Measurements from ENCODE around the gene INPP5F.

DNA sequence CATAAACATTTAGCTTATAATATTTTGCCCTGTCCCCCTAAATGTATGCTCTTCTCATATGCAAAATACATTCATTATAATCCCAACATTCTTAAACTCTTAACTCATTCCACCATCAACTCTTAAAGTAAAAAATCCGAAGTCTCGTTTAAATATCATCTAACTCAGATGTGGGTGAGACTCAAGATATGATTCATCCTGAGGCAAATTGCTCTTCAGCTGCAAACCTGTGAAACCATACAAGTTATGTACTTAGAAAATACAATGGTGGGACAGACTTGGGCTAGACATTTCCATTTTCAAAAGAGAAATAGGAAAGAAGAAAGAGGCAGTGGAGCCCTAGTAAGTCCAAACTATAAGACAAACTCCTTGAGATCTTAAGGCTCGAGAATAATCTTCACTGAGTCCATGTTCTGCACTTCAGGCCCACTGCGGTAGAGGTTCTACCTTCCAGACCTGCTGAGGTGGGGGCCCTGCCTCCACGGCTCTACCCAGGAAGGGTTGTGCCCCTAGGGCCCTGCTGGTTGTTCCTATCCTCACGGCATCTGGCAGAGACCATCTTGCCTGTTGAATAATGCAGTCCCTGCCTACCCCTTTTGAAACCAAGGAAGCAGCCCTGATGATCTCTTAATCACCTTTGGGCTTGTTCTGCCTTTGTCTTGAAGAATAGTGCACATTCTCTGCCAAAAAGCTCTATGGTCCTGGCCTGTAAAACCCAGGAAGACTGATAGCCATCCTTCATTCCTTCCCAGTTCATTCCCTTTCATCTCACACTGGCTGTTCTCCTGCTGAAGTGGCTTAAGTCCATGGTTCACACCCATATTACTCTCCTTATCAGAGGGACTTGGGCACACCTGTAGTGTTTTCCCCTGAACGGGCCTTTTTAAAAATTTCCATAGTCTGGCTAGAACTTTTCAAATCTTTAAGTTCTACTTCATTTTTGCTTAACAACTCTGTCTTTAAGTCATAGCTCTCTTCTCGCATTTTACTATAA, 37.3 kb downstream of the INPP5F start:
- TF ChIP-seq, protein P1, sequence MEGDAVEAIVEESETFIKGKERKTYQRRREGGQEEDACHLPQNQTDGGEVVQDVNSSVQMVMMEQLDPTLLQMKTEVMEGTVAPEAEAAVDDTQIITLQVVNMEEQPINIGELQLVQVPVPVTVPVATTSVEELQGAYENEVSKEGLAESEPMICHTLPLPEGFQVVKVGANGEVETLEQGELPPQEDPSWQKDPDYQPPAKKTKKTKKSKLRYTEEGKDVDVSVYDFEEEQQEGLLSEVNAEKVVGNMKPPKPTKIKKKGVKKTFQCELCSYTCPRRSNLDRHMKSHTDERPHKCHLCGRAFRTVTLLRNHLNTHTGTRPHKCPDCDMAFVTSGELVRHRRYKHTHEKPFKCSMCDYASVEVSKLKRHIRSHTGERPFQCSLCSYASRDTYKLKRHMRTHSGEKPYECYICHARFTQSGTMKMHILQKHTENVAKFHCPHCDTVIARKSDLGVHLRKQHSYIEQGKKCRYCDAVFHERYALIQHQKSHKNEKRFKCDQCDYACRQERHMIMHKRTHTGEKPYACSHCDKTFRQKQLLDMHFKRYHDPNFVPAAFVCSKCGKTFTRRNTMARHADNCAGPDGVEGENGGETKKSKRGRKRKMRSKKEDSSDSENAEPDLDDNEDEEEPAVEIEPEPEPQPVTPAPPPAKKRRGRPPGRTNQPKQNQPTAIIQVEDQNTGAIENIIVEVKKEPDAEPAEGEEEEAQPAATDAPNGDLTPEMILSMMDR (conservative IDR thresholded peaks at IDR 0.05 in 1 of 2, IDR thresholded peaks at IDR 0.05 in 1 of 2; ENCODE audit: low read depth in 1 of 2, low read length in 2 of 2): no peak
- TF ChIP-seq EZH2 (IDR thresholded peaks at IDR 0.05; ENCODE audit: low read length, missing control alignments): no peak
